H1 (cell line): Measurements from ENCODE around the gene RAET1G. TPM values are rescaled to one million over a fixed set of nuclear protein-coding genes. Genes with fewer than 3 reads are reported as not detected.

ENCODE experiments used
- BRCA1 ChIP-seq: IDR thresholded peaks from 2 replicates; pipeline ENCODE4 v1.6.1; 2012; ENCODE audit warnings: low read depth, low read length, improper control_type of control experiment
- JUND ChIP-seq: IDR thresholded peaks from 2 replicates; pipeline ENCODE4 v1.6.1; 2011; ENCODE audit warnings: mild to moderate bottlenecking, improper control_type of control experiment, low read length
- NANOG ChIP-seq: IDR thresholded peaks from 2 replicates; pipeline ENCODE4 v1.6.1; 2011; ENCODE audit warnings: low read length, low read depth, mild to moderate bottlenecking, inconsistent platforms; ENCODE audit not compliant: insufficient read depth, poor library complexity, severe bottlenecking
- SIX5 ChIP-seq: IDR thresholded peaks from 2 replicates; pipeline ENCODE4 v1.6.1; 2011; ENCODE audit warnings: mild to moderate bottlenecking, low read depth, low read length
- SP1 ChIP-seq: IDR thresholded peaks from 2 replicates; pipeline ENCODE4 v1.6.1; 2011; ENCODE audit warnings: low read depth, low read length
- SP4 ChIP-seq: IDR thresholded peaks from 2 replicates; pipeline ENCODE4 v1.6.1; 2012; ENCODE audit warnings: low read length, inconsistent platforms
- SRF ChIP-seq: IDR thresholded peaks from 2 replicates; pipeline ENCODE4 v1.6.1; 2011; ENCODE audit warnings: mild to moderate bottlenecking, low read depth, low read length, moderate library complexity
- polyA plus RNA-seq, 7 experiments: library from polyadenylated mRNA; depleted of rRNA in 3 of 7; stranded (reverse) in 5 of 7; unstranded in 2 of 7; fragments of >200 nt in 5 of 7; fragments of 200-250 nt in 2 of 7; gene quantifications; 1 replicate in 5 of 7; 2 replicates in 1 of 7; 4 replicates in 1 of 7; pipeline versions ENCODE4 v1.2.1 to v1.2.3, GENCODE V29; 2011 to 2013; ENCODE audit warnings: missing spikeins in 2 of 7, mixed read lengths in 2 of 7
- total RNA-seq: library from RNA; stranded (reverse); fragmentation: NEBNext Ultra II Directional; extraction: Animal tissue kit (Norgen Biotek cat#: 25700); gene quantifications from 2 replicates; pipeline ENCODE4 v1.2.1, GENCODE V29; 2021
- TF ChIP-seq, protein P1 (sequence below): IDR thresholded peaks from 2 replicates; pipeline ENCODE4 v1.6.1; 2012; ENCODE audit warnings: low read length, inconsistent platforms

The RAET1G gene
- total and polyA plus RNA-seq, 2 of the 8 experiments (the other 6 are each of a cell fraction or from before 2014, with no cell fraction given): 0.08 TPM; not detected in 1

DNA sequence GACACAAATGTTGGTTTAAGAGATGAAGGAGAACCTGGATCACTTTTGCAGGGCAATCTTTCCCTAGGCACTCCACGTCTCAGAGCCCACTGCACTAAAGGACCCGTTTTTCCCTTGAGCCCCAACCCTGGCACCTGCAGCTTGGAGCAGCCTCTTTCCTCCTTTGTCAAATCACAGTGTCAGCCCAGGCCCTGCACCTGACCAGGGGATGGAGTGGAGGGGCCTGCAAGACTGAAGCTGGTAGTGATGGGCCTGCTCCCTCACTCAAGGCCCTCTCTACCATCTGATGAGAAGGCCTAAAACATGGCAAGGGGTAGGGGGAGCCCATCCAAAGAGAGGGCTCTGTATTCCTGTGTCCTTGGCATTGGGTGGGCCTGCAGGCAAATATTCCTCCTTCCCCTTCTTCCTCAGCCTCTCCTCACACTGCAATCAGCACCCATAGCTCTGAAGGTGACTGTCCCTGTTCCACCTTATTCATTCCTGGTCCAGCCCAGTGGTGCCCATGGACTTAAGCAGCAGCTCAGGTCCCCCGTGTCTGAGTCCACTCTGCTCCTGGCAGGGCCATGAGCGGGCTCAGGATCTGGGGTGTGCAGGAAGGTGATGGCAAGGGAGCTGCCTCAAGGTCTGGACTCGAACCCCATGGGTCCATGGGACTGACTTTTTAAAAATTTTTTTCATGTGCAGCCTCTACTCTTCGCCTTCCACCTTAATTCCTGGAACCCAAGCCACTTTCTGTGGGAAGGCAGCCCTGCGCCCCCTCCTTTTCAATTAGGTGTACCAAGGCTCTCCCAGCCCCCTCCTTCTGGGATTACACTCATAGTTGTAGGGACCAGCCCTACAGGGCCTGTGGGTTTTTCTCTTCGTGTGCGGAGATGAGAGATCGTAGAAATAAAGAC lies 6.7 kb downstream of the RAET1G start (continued):
- TF ChIP-seq JUND (no peak), SP1 (no peak), NANOG (no peak), SIX5 (no peak), SP4 (no peak), BRCA1 (no peak), SRF (no peak)
- TF ChIP-seq, protein P1, sequence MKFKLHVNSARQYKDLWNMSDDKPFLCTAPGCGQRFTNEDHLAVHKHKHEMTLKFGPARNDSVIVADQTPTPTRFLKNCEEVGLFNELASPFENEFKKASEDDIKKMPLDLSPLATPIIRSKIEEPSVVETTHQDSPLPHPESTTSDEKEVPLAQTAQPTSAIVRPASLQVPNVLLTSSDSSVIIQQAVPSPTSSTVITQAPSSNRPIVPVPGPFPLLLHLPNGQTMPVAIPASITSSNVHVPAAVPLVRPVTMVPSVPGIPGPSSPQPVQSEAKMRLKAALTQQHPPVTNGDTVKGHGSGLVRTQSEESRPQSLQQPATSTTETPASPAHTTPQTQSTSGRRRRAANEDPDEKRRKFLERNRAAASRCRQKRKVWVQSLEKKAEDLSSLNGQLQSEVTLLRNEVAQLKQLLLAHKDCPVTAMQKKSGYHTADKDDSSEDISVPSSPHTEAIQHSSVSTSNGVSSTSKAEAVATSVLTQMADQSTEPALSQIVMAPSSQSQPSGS: no peak
